SK-N-SH treated with all-trans-retinoic acid at 6 μM for 48 hours (cell line): ENCODE measurements around the gene APBA2.
A peak's percentile ranks its signal among the peaks of the same experiment; 100 is the strongest.

Source experiments
- ATAC-seq: fragments of 200-7000 bp; cut with Tn5 transposase; 3 replicates; pipeline ENCODE4 v1.9.1; 2020; ENCODE audit warnings: mild to moderate bottlenecking, moderate library complexity
- ARNTL ChIP-seq: fragments of 450-650 bp; formaldehyde crosslinking; IDR thresholded peaks from 2 replicates; pipeline ENCODE4 v1.5.0; 2020; ENCODE audit warnings: low read depth, mild to moderate bottlenecking, moderate library complexity, borderline replicate concordance
- BACH2 ChIP-seq: fragments of 250-450 bp; sonication (Bioruptor Pico); IDR thresholded peaks from 2 replicates; pipeline ENCODE4 v1.9.0; 2021; ENCODE audit warnings: mild to moderate bottlenecking, borderline replicate concordance
- CSDC2 ChIP-seq: fragments of 250-450 bp; sonication (Bioruptor Pico); IDR thresholded peaks from 2 replicates; pipeline ENCODE4 v1.5.0; 2020; ENCODE audit warnings: mild to moderate bottlenecking, moderate library complexity
- CSRNP3 ChIP-seq: fragments of 250-450 bp; sonication (Bioruptor Pico); IDR thresholded peaks from 2 replicates; pipeline ENCODE4 v1.5.1; 2021; ENCODE audit warnings: mild to moderate bottlenecking, moderate library complexity
- ESRRG ChIP-seq: fragments of 250-450 bp; sonication (Bioruptor Pico); IDR thresholded peaks from 2 replicates; pipeline ENCODE4 v1.6.1; 2021; ENCODE audit warnings: mild to moderate bottlenecking
- GLIS3 ChIP-seq: fragments of 250-450 bp; sonication (Bioruptor Pico); IDR thresholded peaks from 2 replicates; pipeline ENCODE4 v1.5.0; 2020; ENCODE audit warnings: mild to moderate bottlenecking, moderate library complexity
- ISL1 ChIP-seq: fragments of 250-450 bp; sonication (Bioruptor Pico); IDR thresholded peaks from 2 replicates; pipeline ENCODE4 v2.1.2; 2022; ENCODE audit warnings: mild to moderate bottlenecking, moderate library complexity
- OSR1 ChIP-seq: fragments of 250-450 bp; sonication (Bioruptor Pico); IDR thresholded peaks from 2 replicates; pipeline ENCODE4 v1.8.0; 2022; ENCODE audit warnings: moderate library complexity, mild to moderate bottlenecking, inconsistent platforms
- PATZ1 ChIP-seq: fragments of 250-450 bp; sonication (Bioruptor Pico); IDR thresholded peaks from 2 replicates; pipeline ENCODE4 v1.8.0; 2020; ENCODE audit warnings: mild to moderate bottlenecking, moderate library complexity, borderline replicate concordance
- POU6F1 ChIP-seq: fragments of 250-450 bp; sonication (Bioruptor Pico); IDR thresholded peaks from 2 replicates; pipeline ENCODE4 v1.8.0; 2021; ENCODE audit warnings: low read depth, mild to moderate bottlenecking, moderate library complexity, borderline replicate concordance
- PPARA ChIP-seq: fragments of 250-450 bp; sonication (Bioruptor Pico); IDR thresholded peaks from 2 replicates; pipeline ENCODE4 v1.5.0; 2020; ENCODE audit warnings: mild to moderate bottlenecking, borderline replicate concordance
- RARB ChIP-seq: fragments of 250-450 bp; sonication (Bioruptor Pico); IDR thresholded peaks from 2 replicates; pipeline ENCODE4 v1.8.0; 2021; ENCODE audit warnings: mild to moderate bottlenecking, moderate library complexity
- SNAI2 ChIP-seq: fragments of 250-450 bp; sonication (Bioruptor Pico); IDR thresholded peaks from 2 replicates; pipeline ENCODE4 v1.5.0; 2020; ENCODE audit warnings: mild to moderate bottlenecking, moderate library complexity
- TCF4 ChIP-seq: fragments of 250-450 bp; sonication (Bioruptor Pico); IDR thresholded peaks from 2 replicates; pipeline ENCODE4 v1.8.0; 2021; ENCODE audit warnings: mild to moderate bottlenecking, moderate library complexity, borderline replicate concordance
- TOX ChIP-seq: fragments of 250-450 bp; sonication (Bioruptor Pico); IDR thresholded peaks from 2 replicates; pipeline ENCODE4 v1.8.0; 2021; ENCODE audit warnings: mild to moderate bottlenecking, moderate library complexity, borderline replicate concordance
- ZC3H10 ChIP-seq: fragments of 250-450 bp; sonication (Bioruptor Pico); IDR thresholded peaks from 2 replicates; pipeline ENCODE4 v1.5.1; 2021; ENCODE audit warnings: mild to moderate bottlenecking, moderate library complexity
- ZFP3 ChIP-seq: fragments of 250-450 bp; sonication (Bioruptor Pico); IDR thresholded peaks from 2 replicates; pipeline ENCODE4 v1.5.0; 2020; ENCODE audit warnings: mild to moderate bottlenecking, moderate library complexity
- ZFP30 ChIP-seq: fragments of 450-650 bp; formaldehyde crosslinking; IDR thresholded peaks from 2 replicates; pipeline ENCODE4 v1.5.0; 2022; ENCODE audit warnings: mild to moderate bottlenecking, moderate library complexity
- ZNF70 ChIP-seq: fragments of 450-650 bp; formaldehyde crosslinking; IDR thresholded peaks from 2 replicates; pipeline ENCODE4 v1.5.0; 2020; ENCODE audit warnings: mild to moderate bottlenecking, moderate library complexity

The APBA2 gene

GRCh38 chr15:29090617-29091466 lies 205.1 kb downstream of the APBA2 start:
- TF ChIP-seq SNAI2 (CRISPR knock-in tag), result no peak
- TF ChIP-seq PATZ1 (CRISPR knock-in tag), result no peak
- peak; percentile 72 for ATAC-seq

- no peak for ATAC-seq
- TF ChIP-seq CSDC2 (CRISPR knock-in tag) (no peak), PPARA (no peak), ZC3H10 (CRISPR knock-in tag) (no peak)
These were observed 205.9 kb downstream of the APBA2 start for GRCh38 chr15:29091666-29092065.

- no peak for TF ChIP-seq CSRNP3 (CRISPR knock-in tag)
- TF ChIP-seq RARB (CRISPR knock-in tag), result no peak
- TF ChIP-seq GLIS3 (CRISPR knock-in tag), result no peak
- no peak for TF ChIP-seq ZC3H10 (CRISPR knock-in tag)
- TF ChIP-seq ZFP3, result no peak
- no peak for TF ChIP-seq POU6F1 (CRISPR knock-in tag)
- TF ChIP-seq ARNTL (CRISPR knock-in tag), result no peak
- TF ChIP-seq PATZ1 (CRISPR knock-in tag), result no peak
- TF ChIP-seq TOX, result no peak
- no peak for TF ChIP-seq OSR1 (CRISPR knock-in tag)
- TF ChIP-seq PPARA, result no peak
- no peak for TF ChIP-seq CSDC2 (CRISPR knock-in tag)
- TF ChIP-seq ESRRG (CRISPR knock-in tag), result no peak
- TF ChIP-seq BACH2 (CRISPR knock-in tag), result no peak
- no peak for TF ChIP-seq TCF4
- TF ChIP-seq, all 23 proteins: peak for 0
- ATAC-seq, result no peak
These were observed 206.7 kb downstream of the APBA2 start for GRCh38 chr15:29092376-29093064.

GRCh38 chr15:29093065-29093435 lies 207.3 kb downstream of the APBA2 start:
- ATAC-seq, result no peak
- TF ChIP-seq ZC3H10 (CRISPR knock-in tag) (no peak), RARB (CRISPR knock-in tag) (no peak), ESRRG (CRISPR knock-in tag) (no peak), ZFP30 (CRISPR knock-in tag) (no peak), OSR1 (CRISPR knock-in tag) (no peak), BACH2 (CRISPR knock-in tag) (no peak), CSDC2 (CRISPR knock-in tag) (no peak), ZNF70 (no peak), SNAI2 (CRISPR knock-in tag) (no peak), ZFP3 (no peak), ISL1 (no peak)
